A172 (cell line): ENCODE measurements around the gene ZNF280B. TPM values are rescaled to one million over a fixed set of nuclear protein-coding genes. Genes with fewer than 3 reads are reported as not detected.

Source experiments
- total RNA-seq: library from RNA; depleted of rRNA; stranded (reverse); fragments of >200 nt; shearing (Covaris generic); gene quantifications from 2 replicates; pipeline ENCODE4 v1.2.3, GENCODE V29; 2014; rRNA removed

The ZNF280B gene
- total RNA-seq, 1 experiment from 2014 or later = 3.0 TPM

Other genes starting within 250 kb of the ZNF280B start
- gene ZNF280A, start 11.5 kb upstream of the ZNF280B start, total RNA-seq = 5.4 and 8.8 TPM in 2 replicates
- gene PRAME, start 50.5 kb upstream of the ZNF280B start, total RNA-seq = 53.8 and 57.4 TPM in 2 replicates
- gene GGTLC2, start 135.9 kb upstream of the ZNF280B start, total RNA-seq = not detected in 2 replicates